B cell (primary cell): ENCODE results near the gene CERT1. TPM values are rescaled to one million over a fixed set of nuclear protein-coding genes. Genes with fewer than 3 reads are reported as not detected.
A peak's percentile ranks its signal among the peaks of the same experiment; 100 is the strongest.

Experiments
- ATAC-seq: fragments of 200-7000 bp; cut with Tn5 transposase; one replicate; pipeline ENCODE4 v1.10.0; 2021; ENCODE audit warnings: low read depth, mild to moderate bottlenecking, moderate number of reproducible peaks, moderate library complexity
- CTCF ChIA-PET: fragments of 350-600 bp; sonication (Branson Sonifier 250); formaldehyde crosslinking; loops from one replicate; lab custom pipeline; 2021; ENCODE audit warnings: antibody characterized with exemption, inconsistent platforms; lab: Charles Lee
- POLR2A ChIA-PET: fragments of 350-600 bp; sonication (Branson Sonifier 250); formaldehyde crosslinking; loops from one replicate; lab custom pipeline; 2021; ENCODE audit warnings: antibody characterized with exemption; lab: Charles Lee
- DNase-seq: peaks from one replicate; pipeline ENCODE4 v3.0.0; 2013
- H2AFZ ChIP-seq: 2 replicates; pipeline ENCODE4 v1.6.1; 2012; ENCODE audit warnings: mild to moderate bottlenecking, low read depth, low read length; ENCODE audit not compliant: insufficient read depth, poor library complexity, severe bottlenecking
- H3K27ac ChIP-seq, 2 donors: 1 replicate in 1 of 2; 2 replicates in 1 of 2; pipeline ENCODE4 v1.5.1; 2012 to 2013; ENCODE audit warnings: low read length in 2 of 2, mild to moderate bottlenecking in 2 of 2, moderate library complexity in 1 of 2
- H3K27me3 ChIP-seq, 4 experiments: fragments of 200-600 bp in 1 of 4; sonication (generic) in 1 of 4; replicated peaks in 1 of 4; 1 replicate in 2 of 4; 2 replicates in 2 of 4; pipeline versions ENCODE4 v1.6.1 to v1.7.0; 2013 to 2016; ENCODE audit warnings: low read length in 3 of 4, mild to moderate bottlenecking in 2 of 4, mixed read lengths in 1 of 4, moderate library complexity in 1 of 4; ENCODE audit not compliant: insufficient read depth in 4 of 4, control insufficient read depth in 3 of 4; ENCODE audit errors: control extremely low read depth in 1 of 4
- H3K36me3 ChIP-seq, 2 experiments: replicated peaks in 1 of 2; 1 replicate in 1 of 2; 2 replicates in 1 of 2; pipeline versions ENCODE4 v1.6.1 to v1.7.1; 2013; ENCODE audit warnings: low read length in 1 of 2; ENCODE audit not compliant: insufficient read depth in 2 of 2, control insufficient read depth in 1 of 2; ENCODE audit errors: control extremely low read depth in 1 of 2, extremely low read depth in 1 of 2
- H3K4me1 ChIP-seq, 2 donors: fragments of 200-600 bp in 1 of 2; sonication (generic) in 1 of 2; 1 replicate in 1 of 2; 2 replicates in 1 of 2; pipeline versions ENCODE4 v1.5.1 to v1.6.1; 2013 to 2017; ENCODE audit warnings: low read length in 2 of 2; ENCODE audit not compliant: control insufficient read depth in 2 of 2, insufficient read depth in 2 of 2
- H3K4me2 ChIP-seq: replicated peaks from 2 replicates; pipeline ENCODE3; 2012; ENCODE audit warnings: mild to moderate bottlenecking, low read depth, low read length; ENCODE audit not compliant: poor library complexity, severe bottlenecking
- H3K4me3 ChIP-seq, 5 experiments: fragments of 200-600 bp in 1 of 5; sonication (generic) in 1 of 5; 1 replicate in 3 of 5; 2 replicates in 2 of 5; pipeline versions ENCODE4 v1.5.1 to v1.7.0; 2011 to 2016; ENCODE audit warnings: low read length in 4 of 5, mild to moderate bottlenecking in 4 of 5, low read depth in 2 of 5, control low read depth in 1 of 5, moderate library complexity in 1 of 5; ENCODE audit not compliant: insufficient read depth in 1 of 5; ENCODE audit errors: control extremely low read depth in 1 of 5, extremely low read depth in 1 of 5
- H3K79me2 ChIP-seq: fragments of 200-600 bp; sonication (generic); one replicate; pipeline ENCODE4 v1.6.0; 2016; ENCODE audit warnings: low read length; ENCODE audit not compliant: control insufficient read depth, insufficient read depth
- H3K9ac ChIP-seq: fragments of 200-600 bp; sonication (generic); 2 replicates; pipeline ENCODE4 v1.6.1; 2017; ENCODE audit warnings: mild to moderate bottlenecking, low read length, moderate library complexity
- H3K9me3 ChIP-seq, 3 donors: one replicate each; pipeline versions ENCODE4 v1.6.1 to v1.7.1; 2013; ENCODE audit warnings: low read length in 2 of 3; ENCODE audit not compliant: control insufficient read depth in 2 of 3, insufficient read depth in 1 of 3; ENCODE audit errors: control extremely low read depth in 1 of 3
- H4K20me1 ChIP-seq: 2 replicates; pipeline ENCODE4 v1.6.0; 2012; ENCODE audit warnings: mild to moderate bottlenecking, low read length; ENCODE audit not compliant: insufficient read depth, control insufficient read depth, poor library complexity, severe bottlenecking
- H3K27ac Mint-ChIP-seq: one replicate; pipeline ENCODE4 v1.8.0; 2021; ENCODE audit warnings: mixed read lengths
- H3K27me3 Mint-ChIP-seq: one replicate; pipeline ENCODE4 v1.8.0; 2021; ENCODE audit warnings: mixed read lengths
- H3K4me1 Mint-ChIP-seq: one replicate; pipeline ENCODE4 v1.8.0; 2021; ENCODE audit warnings: mixed read lengths
- H3K4me3 Mint-ChIP-seq: one replicate; pipeline ENCODE4 v1.8.0; 2021; ENCODE audit warnings: mixed read lengths
- H3K9me3 Mint-ChIP-seq: one replicate; pipeline ENCODE4 v1.8.0; 2022; ENCODE audit warnings: mixed read lengths; ENCODE audit not compliant: insufficient read depth
- CTCF ChIP-seq: fragments of 200-600 bp; IDR thresholded peaks from one replicate; pipeline ENCODE4 v1.8.0; 2022; ENCODE audit warnings: antibody characterized with exemption, mild to moderate bottlenecking
- EZH2 ChIP-seq: IDR thresholded peaks from 2 replicates; pipeline ENCODE4 v1.6.1; 2012; ENCODE audit warnings: borderline replicate concordance, low read depth, mild to moderate bottlenecking, moderate library complexity, low read length; ENCODE audit not compliant: insufficient read depth, poor library complexity, severe bottlenecking
- WGBS: methylation state at CpG from one replicate; pipeline ENCODE4 v1.1.5; 2013; ENCODE audit warnings: missing lambda C conversion rate; ENCODE audit not compliant: insufficient coverage; 5-methylcytosine and 5-hydroxymethylcytosine counted together
- intact Hi-C: fragments of 100-400 bp; cut with micrococcal nuclease; formaldehyde crosslinking; loops from one replicate; pipeline ENCODE4 v1.10.0; 2022
- polyA plus RNA-seq: library from polyadenylated mRNA; depleted of rRNA; stranded (reverse); fragments of >200 nt; gene quantifications from 2 replicates; pipeline ENCODE4 v1.2.3, GENCODE V29; 2012
- total RNA-seq, 2 donors: library from RNA; stranded (reverse); fragments of 120-200 nt in 1 of 2; gene quantifications; 1 replicate in 1 of 2; 2 replicates in 1 of 2; pipeline versions ENCODE4 v1.2.3 to v1.2.4, GENCODE V29; 2013 to 2022

CERT1 gene
- total and polyA plus RNA-seq, 2 donors (not counting 1 experiment from before 2014, with no cell fraction given) = 13.7 to 60.5 TPM

- DNase-seq (no peak), ATAC-seq (no peak)
- no peak overlapping the region for H3K27ac Mint-ChIP-seq
- Histone ChIP-seq H3K9ac (no peak overlapping the region), H3K27me3 (no peaks in the 10 kb centered on the region), H3K27ac (no peak overlapping the region), H3K79me2 (peaks cover 94% of the 10 kb centered on the region), H2AFZ (no peak overlapping the region), H4K20me1 (peaks cover 30% of the 10 kb centered on the region), H3K36me3 (peaks cover 0 to 8% of the 10 kb centered on the region in 2 experiments), H3K4me3 (no peak overlapping the region), H3K9me3 (peaks cover 5 to 12% (median 9%) of the 10 kb centered on the region in 3 donors), H3K4me2 (no peak overlapping the region), H3K4me1 (peaks cover 2 to 3% of the 10 kb centered on the region in 2 donors)
- H3K4me3 Mint-ChIP-seq = no peak overlapping the region
- intact Hi-C loops = no loop called here
- no peaks in the 10 kb centered on the region for H3K27me3 Mint-ChIP-seq
- no peak for TF ChIP-seq CTCF
- no peak for TF ChIP-seq EZH2
- ChIA-PET POLR2A (no interaction called here), CTCF (no interaction called here)
- WGBS = no CpG with 5 or more reads among the region's 2 CpGs
- peaks cover 6% of the 10 kb centered on the region for H3K9me3 Mint-ChIP-seq
- H3K4me1 Mint-ChIP-seq = peaks cover 18% of the 10 kb centered on the region
Observed at GRCh38 chr5:75532190-75532589, 20.8 kb upstream of the CERT1 start.

DNA sequence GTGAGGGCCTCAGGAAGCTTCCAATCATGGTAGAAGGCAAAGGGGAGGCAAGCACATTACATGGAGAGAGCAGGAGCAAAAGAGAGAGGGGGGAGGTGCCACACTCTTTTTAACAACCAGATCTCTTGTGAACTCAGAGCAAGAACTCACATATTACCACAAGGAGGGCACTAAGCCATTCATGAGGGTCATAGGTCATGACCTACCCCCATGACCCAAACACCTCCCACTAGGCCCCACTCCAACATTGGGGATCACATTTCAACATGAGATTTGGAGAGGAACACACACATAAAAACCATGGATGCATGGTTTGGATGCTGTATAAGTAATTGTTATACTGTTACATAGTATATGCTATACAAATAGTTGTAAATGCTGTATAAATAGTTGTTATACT is 17.8 kb upstream of the CERT1 start:
- Histone ChIP-seq H3K4me2 (no peak overlapping the region), H4K20me1 (peaks cover 13% of the 10 kb centered on the region), H3K4me3 (no peak overlapping the region), H3K27ac (peak overlapping the region in 1 of 2 donors; percentile 31), H2AFZ (no peak overlapping the region), H3K36me3 (no peaks in the 10 kb centered on the region), H3K9ac (no peak overlapping the region), H3K4me1 (peaks cover 19 to 30% of the 10 kb centered on the region in 2 donors), H3K79me2 (peaks cover 75% of the 10 kb centered on the region), H3K27me3 (no peaks in the 10 kb centered on the region), H3K9me3 (peaks cover 0 to 3% (median under 1%) of the 10 kb centered on the region in 3 donors)
- POLR2A ChIA-PET = no interaction called here
- Mint-ChIP-seq H3K27ac (no peak overlapping the region), H3K4me3 (no peak overlapping the region), H3K4me1 (peaks cover 38% of the 10 kb centered on the region), H3K9me3 (no peaks in the 10 kb centered on the region), H3K27me3 (no peaks in the 10 kb centered on the region)
- ATAC-seq (no peak), DNase-seq (no peak)
- intact Hi-C loops = no loop called here
- CTCF ChIA-PET = interaction anchor here (0.7 kb wide), 1 partner anchor 269 kb away, joined by 4 read pairs; no protein-coding TSS in a partner anchor
- TF ChIP-seq CTCF (no peak), EZH2 (no peak)
